HG03280 (cell line): ENCODE measurements around the gene TRPM3.

Experiments used
- ATAC-seq: cut with Tn5 transposase; IDR thresholded peaks from one replicate; pipeline ENCODE4 v1.9.1; 2021; ENCODE audit warnings: mild to moderate bottlenecking, moderate library complexity; ENCODE audit not compliant: unreplicated experiment

Gene TRPM3

GRCh38 chr9:71121275-71122021 is at the start of gene TRPM3:
Gene TRPM3, minus strand, starts transcription at chr9:71121621. Its CDS starts 267 bp downstream, at chr9:71121354.
- no peak for ATAC-seq

- no peak for ATAC-seq
Observed at GRCh38 chr9:71168418-71168817, 47.0 kb upstream of the TRPM3 start.

DNA sequence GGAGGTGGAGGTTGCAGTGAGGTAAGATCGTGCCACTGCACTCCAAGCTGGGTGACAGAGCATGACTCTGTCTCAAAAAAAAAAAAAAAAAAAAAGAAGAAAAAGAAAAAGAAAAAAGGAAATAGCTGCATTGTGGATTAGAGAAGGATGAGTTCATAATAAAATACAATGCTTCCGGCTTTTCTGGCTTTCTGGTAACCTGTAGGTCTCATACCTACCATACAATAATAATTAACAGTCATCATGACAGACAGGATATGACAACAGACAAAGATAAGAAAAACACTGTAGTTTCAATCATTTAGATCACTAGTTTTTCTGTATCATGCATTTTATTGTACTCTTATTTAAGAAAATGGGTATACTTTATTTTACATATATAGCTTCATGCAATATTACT is 40.7 kb upstream of the TRPM3 start:
- no peak for ATAC-seq

DNA sequence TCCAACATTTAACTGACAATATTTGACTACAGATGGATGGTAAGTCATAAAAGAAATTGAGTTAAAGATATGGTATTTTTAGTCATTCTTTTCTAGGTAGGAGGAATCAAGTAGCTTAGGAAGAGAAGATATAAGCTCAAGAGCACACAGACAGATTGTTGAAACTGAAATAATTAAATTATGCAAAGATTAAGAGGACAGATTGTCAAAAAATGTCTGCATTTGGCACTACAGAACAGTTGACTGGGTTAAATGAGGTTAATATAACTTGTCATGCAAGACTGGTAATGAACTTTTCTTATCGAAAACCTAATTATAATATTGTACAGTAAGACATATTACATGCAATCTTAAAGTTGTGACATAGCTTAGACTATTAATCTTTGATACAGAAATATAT is 36.3 kb upstream of the TRPM3 start:
- ATAC-seq, result no peak

DNA sequence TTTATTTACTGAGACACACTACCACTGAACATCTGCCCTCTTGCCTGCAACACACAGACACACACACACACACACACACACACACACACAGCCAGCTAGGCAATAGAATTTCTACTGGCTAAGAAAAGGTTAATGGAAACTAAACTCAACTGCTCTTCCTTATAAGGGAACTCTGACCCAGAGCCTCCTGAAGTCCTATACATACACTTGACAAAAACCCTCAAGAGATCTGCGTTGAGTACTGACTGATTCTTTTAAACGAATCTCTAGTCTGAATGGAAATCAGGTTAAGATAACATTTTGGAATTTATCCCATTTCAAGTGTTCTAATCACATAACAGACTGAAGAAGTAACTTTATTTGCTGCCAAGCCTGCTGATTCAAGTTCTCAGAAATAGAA is 25.9 kb upstream of the TRPM3 start:
- ATAC-seq, result no peak

- no peak for ATAC-seq
Observed at GRCh38 chr9:71146511-71146910, 25.1 kb upstream of the TRPM3 start.

DNA sequence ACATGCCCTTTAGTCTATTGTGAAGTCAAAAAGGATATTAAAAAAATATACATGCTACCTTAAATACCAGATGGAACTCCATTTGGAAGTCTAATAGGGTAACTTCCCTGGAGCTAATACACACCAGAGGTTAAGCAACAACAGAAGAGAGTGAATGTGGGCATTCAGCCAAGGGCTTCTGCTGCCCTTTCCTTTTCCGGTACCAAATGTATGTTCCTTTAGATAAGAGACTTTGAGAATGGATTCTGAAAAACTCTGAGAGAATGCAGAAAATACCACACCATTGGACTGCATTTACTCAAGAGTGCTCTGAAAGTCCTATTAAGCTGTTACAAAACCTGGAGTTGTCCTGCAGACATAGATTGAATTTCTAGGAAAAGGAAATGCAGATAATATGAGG is 23.8 kb upstream of the TRPM3 start:
- ATAC-seq, result no peak

GRCh38 chr9:71144495-71144894 is 23.1 kb upstream of the TRPM3 start:
- no peak for ATAC-seq

- ATAC-seq, result no peak
Observed at GRCh38 chr9:71136696-71137095, 15.3 kb upstream of the TRPM3 start.

GRCh38 chr9:71131145-71131544 is 9.7 kb upstream of the TRPM3 start:
- ATAC-seq, result no peak

GRCh38 chr9:71130521-71130920 is 9.1 kb upstream of the TRPM3 start:
- no peak for ATAC-seq

DNA sequence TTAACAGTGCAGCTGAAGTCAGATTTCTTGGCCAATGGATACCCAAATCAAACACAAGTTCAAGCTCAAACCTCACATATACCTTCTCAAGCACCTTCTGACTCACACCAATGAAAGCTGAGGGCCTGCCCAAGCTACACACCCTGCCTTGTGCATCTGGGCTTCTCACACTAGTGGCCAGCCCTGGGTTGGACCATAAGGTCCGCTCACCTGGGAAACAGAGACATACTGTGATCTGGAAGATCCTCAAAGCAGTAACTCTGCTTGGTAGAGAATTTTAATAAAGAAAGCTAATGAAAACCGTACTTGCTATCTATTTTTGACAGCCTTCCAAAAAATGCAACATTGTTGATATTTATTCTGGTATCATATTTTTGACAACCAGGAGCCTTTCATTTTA is 7.4 kb upstream of the TRPM3 start:
- ATAC-seq, result no peak

DNA sequence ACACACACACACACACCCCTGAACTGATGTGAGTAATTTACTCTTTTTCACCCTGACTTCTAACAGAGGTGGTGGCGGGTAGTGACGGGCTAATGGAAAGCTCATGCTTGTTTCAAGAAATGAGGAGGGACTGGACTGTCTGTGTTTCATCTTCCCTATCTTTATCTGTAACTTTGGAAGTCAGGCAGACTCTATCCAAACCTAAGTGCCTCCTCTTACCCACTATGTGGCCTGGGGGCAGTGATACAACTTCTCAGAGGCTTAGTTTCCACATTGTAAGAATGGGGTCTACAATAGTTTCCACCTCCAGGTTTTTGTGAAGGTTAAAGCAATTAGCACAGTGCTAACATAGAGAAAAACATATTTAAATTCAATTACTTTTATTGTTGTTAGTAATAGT is 5.9 kb upstream of the TRPM3 start:
- no peak for ATAC-seq

DNA sequence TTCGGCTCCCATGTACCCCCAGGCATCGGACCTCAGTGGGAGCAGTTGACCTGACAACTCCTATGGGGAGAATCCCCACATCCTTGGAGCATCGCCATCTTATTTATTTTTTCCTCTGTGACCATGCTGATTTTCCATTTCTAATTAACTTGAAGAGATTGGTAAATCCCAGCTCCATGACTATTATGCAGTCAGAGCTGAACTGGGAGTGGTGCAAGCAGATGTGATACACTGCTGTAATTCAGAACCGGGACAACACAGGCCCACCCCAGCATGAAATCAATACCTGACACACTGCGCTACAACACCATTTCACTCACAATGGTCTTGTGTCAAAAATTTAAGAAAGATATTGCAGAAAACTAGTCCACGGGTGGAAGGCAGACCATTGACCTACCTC is 1.0 kb upstream of the TRPM3 start:
- no peak for ATAC-seq

- no peak for ATAC-seq
Observed at GRCh38 chr9:71122022-71122275, 528 bp upstream of the TRPM3 start.

DNA sequence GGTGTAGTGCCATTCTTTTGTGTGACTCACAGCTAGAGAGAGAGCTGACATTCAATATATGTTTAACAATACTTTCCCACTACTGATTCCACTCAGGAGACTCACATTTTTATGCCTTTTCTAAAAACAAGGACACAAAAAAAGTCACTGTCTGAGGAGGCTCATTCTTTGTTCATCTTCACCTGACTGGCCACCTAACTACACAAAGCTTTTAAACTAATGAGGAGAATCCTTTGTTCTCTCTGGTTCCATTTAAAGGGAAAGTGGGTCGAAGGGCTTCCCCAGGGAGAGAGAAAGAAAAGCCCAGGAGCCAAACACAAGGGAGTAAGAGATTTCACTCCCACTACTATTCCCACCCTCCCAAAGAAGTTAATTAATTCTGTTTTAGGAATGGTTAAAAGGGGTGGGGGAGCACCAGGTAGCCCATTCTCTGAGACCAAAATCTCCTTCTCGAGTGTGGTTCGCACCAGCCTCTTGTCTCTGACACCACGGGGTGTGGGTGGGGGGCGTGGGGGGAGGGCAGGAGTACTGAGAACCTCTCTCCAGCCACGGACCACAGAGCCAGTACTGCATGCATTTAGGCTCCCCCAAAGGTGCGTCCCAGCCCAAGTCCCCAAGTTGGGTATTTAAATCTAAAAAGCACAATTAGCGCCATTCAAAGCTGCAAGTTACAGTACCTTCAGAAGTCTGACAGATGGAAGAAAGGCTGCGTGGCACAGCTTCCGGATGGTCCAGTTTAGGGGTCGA is 747 bp downstream of the TRPM3 start:
- no peak for ATAC-seq

DNA sequence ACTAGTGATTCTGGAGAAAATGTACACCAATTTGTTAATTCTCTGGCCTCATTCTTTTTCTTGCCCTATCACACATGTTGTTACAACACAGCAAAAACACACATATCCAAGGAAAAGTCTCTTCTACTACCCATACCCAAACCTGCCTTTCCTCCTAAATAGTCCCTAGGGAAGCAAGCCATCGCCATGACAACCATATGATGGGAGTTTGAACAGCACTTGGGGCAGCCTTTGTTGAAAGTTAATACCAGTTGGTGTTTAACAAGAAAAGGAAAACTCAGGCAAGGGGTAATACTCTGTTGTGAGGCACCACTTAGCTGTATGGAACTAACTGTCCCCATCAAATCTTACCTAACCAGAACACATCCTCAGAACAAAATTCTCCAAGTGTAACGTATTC is 1.7 kb downstream of the TRPM3 start:
- ATAC-seq, result no peak

DNA sequence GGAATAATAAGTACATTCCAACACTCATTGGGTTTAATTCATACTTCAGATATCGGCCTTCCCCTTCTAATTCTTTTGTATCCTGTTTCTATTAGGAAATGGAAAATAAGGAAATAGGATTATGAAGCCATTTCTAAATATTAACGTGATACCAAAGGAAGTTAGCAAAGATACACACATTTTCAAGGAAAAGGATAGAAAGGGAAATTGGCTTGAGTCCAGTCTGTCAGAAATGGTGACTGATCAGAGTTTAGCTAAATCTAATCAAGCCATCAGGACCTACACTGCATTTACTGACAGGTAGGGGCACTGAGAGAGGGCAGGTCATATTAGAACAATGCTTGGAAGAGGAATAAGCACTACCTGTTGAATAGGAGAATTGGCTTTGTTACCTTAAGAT is 3.1 kb downstream of the TRPM3 start:
- no peak for ATAC-seq

GRCh38 chr9:71115448-71115975 is 5.9 kb downstream of the TRPM3 start:
- no peak for ATAC-seq

GRCh38 chr9:71112866-71113265 is 8.6 kb downstream of the TRPM3 start:
- no peak for ATAC-seq

DNA sequence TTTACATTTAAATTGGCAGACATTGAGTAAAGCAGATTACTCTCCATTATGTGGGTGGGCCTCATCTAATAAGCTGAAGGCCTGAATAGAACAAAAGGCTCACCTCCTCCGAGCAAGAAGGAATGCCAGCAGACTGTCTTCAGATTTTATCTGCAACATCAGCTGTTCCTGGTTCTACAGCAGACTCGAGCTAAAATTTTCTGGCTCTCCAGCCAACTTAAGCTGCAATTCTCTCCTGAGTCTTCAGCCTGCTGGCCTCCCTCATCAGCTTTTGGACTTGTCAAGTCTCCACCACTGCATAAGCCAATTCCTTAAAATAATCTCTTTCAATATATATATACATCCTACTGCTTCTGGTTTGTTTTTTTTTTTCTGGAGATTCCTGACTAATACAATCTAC is 12.5 kb downstream of the TRPM3 start:
- no peak for ATAC-seq

- no peak for ATAC-seq
Observed at GRCh38 chr9:71106992-71107391, 14.4 kb downstream of the TRPM3 start.

DNA sequence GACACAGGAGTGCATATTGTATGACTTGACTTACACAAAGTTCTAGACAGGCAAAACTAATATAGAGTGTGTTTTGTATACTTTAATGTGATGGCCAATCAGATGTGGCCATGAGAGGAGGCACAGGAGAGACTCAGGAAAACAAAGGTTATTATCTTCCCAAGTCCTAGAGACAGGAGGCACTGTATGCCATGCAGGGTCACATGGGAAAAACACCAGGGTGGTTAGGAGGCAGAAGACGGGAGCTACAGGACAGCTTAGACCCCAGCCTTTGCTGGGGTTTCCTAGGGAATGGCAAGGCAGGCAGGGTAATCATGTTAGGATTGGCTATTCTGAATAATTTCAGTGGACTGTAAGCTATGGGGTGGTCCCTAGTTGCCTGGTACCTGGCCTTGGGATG is 16.2 kb downstream of the TRPM3 start:
- ATAC-seq, result no peak
